ENCODE measurements around the gene NUAK1.

The NUAK1 gene

DNA sequence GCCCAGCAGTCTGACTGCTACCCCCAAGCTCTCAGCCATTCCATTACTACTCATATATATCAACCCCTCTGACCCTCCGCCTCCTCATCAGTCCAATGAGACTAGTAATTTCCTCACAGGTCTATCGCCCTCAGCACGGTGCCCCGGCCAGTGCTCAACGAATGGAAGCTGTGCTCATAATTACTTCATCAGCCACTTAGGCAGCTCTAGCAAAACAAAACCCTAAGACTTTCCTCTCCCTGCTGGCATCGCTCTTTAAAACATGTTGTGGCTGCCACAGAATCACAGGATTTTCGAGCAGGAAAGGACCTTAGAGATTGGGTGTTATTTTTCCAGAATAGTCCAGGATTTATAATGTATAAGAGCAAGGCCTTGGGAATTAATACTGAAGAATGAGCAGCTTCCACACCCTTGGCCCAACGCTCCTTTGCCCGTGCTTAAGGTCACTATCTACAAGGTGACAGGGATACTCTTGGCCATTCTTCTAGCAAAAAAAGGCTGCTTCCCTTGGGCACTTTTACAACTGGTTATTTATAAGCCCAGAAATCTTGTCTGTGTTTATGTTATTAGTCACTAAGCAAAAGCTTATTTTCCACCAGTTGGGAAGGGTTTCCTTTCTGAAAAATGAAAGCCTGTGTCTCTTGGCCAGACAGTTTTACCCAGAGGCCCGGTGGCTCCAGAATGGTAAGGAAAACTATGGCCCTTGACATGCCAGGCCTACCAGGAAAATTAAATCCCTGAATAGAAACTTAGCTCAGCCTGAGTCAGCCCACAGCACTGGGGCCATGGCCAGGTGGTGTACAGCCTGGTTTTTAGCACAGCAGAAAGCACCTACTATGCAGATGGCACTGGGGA lies 47.9 kb downstream of the NUAK1 start:
- Histone ChIP-seq H3K36me3 (no peaks in the 10 kb centered on the region), H3K9me3 (ENCODE audit: severe bottlenecking) (no peaks in the 10 kb centered on the region), H3K27ac (no peak overlapping the region), H3K4me3 (ENCODE audit: low read depth, low read length) (no peak overlapping the region), H3K27me3 (ENCODE audit: insufficient read depth, low read depth, severe bottlenecking) (no peaks in the 10 kb centered on the region)
- DNase-seq: no peak
- TF ChIP-seq, protein P1, sequence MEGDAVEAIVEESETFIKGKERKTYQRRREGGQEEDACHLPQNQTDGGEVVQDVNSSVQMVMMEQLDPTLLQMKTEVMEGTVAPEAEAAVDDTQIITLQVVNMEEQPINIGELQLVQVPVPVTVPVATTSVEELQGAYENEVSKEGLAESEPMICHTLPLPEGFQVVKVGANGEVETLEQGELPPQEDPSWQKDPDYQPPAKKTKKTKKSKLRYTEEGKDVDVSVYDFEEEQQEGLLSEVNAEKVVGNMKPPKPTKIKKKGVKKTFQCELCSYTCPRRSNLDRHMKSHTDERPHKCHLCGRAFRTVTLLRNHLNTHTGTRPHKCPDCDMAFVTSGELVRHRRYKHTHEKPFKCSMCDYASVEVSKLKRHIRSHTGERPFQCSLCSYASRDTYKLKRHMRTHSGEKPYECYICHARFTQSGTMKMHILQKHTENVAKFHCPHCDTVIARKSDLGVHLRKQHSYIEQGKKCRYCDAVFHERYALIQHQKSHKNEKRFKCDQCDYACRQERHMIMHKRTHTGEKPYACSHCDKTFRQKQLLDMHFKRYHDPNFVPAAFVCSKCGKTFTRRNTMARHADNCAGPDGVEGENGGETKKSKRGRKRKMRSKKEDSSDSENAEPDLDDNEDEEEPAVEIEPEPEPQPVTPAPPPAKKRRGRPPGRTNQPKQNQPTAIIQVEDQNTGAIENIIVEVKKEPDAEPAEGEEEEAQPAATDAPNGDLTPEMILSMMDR (IDR thresholded peaks at IDR 0.05; ENCODE audit: low read depth, low read length): no peak

DNA sequence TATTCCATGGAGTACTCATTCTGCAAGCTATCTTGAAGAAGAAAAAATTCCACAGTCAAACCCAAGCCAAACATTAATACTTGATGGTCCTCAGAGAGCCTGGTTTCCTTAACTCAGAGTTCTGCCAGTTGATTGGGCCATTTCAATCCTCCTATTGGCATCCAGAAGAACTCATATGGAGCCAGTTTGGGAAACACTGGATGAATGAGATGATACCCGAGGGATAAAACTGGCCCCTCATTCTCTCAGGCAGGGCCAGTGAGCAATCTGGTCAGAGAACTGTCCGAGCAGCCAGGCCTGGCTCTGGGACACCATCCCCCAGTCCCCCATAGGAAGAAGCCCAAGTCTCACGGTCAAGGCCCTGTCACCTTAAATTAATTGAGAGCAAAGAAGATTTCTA lies 48.8 kb downstream of the NUAK1 start:
- TF ChIP-seq, protein P1 (IDR thresholded peaks at IDR 0.05; ENCODE audit: low read depth, low read length): no peak

DNA sequence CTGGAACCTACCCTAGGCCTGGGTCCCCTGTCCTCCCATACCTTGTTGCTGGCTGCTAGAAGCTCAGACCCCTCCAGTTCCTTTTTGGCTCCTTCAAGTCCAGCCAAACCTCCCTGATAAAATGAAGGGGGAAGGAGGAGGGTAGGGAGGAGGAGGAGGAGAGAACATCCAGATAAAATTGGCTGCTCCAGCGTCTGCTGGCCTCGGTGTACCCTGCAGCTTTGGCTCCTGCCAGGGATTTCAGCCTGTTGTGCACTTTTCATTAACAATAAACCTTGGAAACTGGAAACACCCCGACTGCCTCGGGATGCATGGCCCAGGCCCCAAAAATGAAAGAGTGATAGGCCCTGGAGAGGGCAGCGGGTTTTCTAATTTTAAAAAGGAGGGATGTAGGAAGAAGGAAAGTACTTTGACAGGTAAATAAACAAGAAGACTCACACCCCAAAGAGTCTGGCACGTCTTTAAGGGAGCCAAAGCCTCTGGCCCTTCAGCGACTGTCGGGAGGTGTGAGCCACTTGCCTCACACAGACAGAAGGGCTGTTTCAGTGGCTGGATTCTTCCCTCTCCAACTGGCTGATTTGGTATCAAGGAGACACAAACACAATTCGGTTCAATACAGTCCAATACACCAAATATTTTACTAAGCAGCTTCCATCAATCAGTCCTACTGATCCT lies 49.8 kb downstream of the NUAK1 start:
- no peaks in the 10 kb centered on the region for H3K9me3 ChIP-seq (ENCODE audit: severe bottlenecking)
- no peak overlapping the region for H3K4me3 ChIP-seq (ENCODE audit: low read depth, low read length)
- TF ChIP-seq, protein P1 (IDR thresholded peaks at IDR 0.05; ENCODE audit: low read depth, low read length): no peak
- H3K27me3 ChIP-seq (ENCODE audit: insufficient read depth, low read depth, severe bottlenecking): no peaks in the 10 kb centered on the region
- H3K36me3 ChIP-seq: no peaks in the 10 kb centered on the region
- no peak for DNase-seq
- H3K27ac ChIP-seq: no peak overlapping the region

More for the DNA sequence above, 48.8 kb downstream of the NUAK1 start:
- H3K36me3 ChIP-seq: no peaks in the 10 kb centered on the region
- no peak overlapping the region for H3K4me3 ChIP-seq (ENCODE audit: low read depth, low read length)
- H3K9me3 ChIP-seq (ENCODE audit: severe bottlenecking): no peaks in the 10 kb centered on the region
- H3K27me3 ChIP-seq (ENCODE audit: insufficient read depth, low read depth, severe bottlenecking): no peaks in the 10 kb centered on the region
- no peak for DNase-seq
- no peak overlapping the region for H3K27ac ChIP-seq

DNA sequence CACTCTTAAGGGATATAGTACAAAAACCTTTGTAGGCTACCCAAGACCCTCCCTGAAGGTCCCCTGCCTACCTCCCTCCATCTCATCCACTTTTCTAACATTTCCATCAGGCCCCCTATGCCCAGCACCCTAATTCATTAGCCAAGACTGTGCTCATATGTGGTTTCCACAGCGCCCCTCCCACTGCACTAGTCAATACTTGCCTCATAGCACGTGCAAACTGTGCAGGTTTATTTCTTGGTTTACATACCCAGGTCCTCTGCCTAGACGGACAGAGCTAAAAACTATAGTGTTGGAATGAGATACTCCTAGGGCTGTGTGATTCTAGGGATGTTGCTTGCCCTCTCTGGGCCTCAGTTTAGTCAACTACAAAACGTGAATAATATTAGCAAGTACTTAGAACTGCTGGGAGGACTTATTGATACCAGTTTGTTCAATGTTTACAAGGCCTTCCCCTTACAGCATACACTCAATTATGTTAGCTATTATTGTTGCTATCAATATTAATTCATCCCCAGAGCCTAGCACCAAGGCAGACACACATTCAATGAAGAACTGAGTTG lies 50.4 kb downstream of the NUAK1 start:
- no peak for DNase-seq
- no peaks in the 10 kb centered on the region for H3K27me3 ChIP-seq (ENCODE audit: insufficient read depth, low read depth, severe bottlenecking)
- TF ChIP-seq, protein P1 (IDR thresholded peaks at IDR 0.05; ENCODE audit: low read depth, low read length): no peak

DNA sequence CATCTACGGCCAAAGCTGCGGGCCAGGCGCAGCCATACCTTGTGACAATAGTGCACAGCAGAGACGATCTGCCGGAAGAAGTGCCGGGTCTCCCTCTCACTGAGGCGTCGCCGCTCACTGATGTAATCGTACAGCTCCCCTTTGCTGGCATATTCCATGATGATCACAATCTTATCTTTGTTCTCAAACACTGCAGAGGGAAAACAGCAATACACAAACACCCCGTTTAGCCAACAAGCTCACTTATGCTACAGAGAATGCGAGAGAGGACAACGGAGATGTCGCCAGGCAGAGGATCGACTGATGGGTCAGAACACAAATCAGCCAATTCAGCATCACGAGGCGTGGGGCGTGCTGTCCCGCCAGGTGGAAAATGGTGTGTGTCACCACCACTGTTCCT lies 52.1 kb downstream of the NUAK1 start:
- H3K9me3 ChIP-seq (ENCODE audit: severe bottlenecking): no peaks in the 10 kb centered on the region
- no peak overlapping the region for H3K4me3 ChIP-seq (ENCODE audit: low read depth, low read length)
- TF ChIP-seq, protein P1 (IDR thresholded peaks at IDR 0.05; ENCODE audit: low read depth, low read length): no peak
- no peak overlapping the region for H3K27ac ChIP-seq
- DNase-seq: no peak
- no peaks in the 10 kb centered on the region for H3K36me3 ChIP-seq
- no peaks in the 10 kb centered on the region for H3K27me3 ChIP-seq (ENCODE audit: insufficient read depth, low read depth, severe bottlenecking)

More for the DNA sequence above, 50.4 kb downstream of the NUAK1 start:
- Histone ChIP-seq H3K36me3 (no peaks in the 10 kb centered on the region), H3K27ac (no peak overlapping the region), H3K4me3 (ENCODE audit: low read depth, low read length) (no peak overlapping the region), H3K9me3 (ENCODE audit: severe bottlenecking) (no peaks in the 10 kb centered on the region)

Data from WERI-Rb-1 (cell line).